Sciatic nerve (tissue), 2 donors: Measurements from ENCODE around the gene ST6GALNAC3. TPM values are rescaled to one million over a fixed set of nuclear protein-coding genes. Genes with fewer than 3 reads are reported as not detected.

Experiments
- ATAC-seq: fragments of 200-7000 bp; cut with Tn5 transposase; one replicate; pipeline ENCODE4 v1.9.1; 2020; ENCODE audit warnings: mild to moderate bottlenecking, moderate library complexity
- DNase-seq: peaks from one replicate; pipeline ENCODE4 v3.0.0-alpha.2; 2020; ENCODE audit warnings: low spot score
- intact Hi-C: fragments of 100-400 bp; cut with DNase I; formaldehyde crosslinking; loops from one replicate; pipeline ENCODE4 v1.14.2; 2022
- total RNA-seq: library from RNA; stranded (reverse); fragmentation: NEBNext Ultra II Directional; extraction: Animal tissue kit (Norgen Biotek cat#: 25700); gene quantifications from one replicate; pipeline ENCODE4 v1.2.1, GENCODE V29; 2021
- donor health status: DM: no; HTN: no; CAD: no.
- donor health status: DM: no; HTN: no; CAD: no.

ST6GALNAC3 gene
- total RNA-seq, 1 donor from 2014 or later, result 12.3 TPM

- ATAC-seq (no peak), DNase-seq (no peak)
- intact Hi-C loops, result no loop called here
Observed at GRCh38 chr1:76554283-76554682, 479.7 kb downstream of the ST6GALNAC3 start.

- ATAC-seq (no peak), DNase-seq (no peak)
- intact Hi-C loops, result no loop called here
Observed at GRCh38 chr1:76562292-76562691, 487.7 kb downstream of the ST6GALNAC3 start.

- no peak for ATAC-seq
- intact Hi-C loops, result no loop called here
Observed at GRCh38 chr1:76568573-76569238, 494.2 kb downstream of the ST6GALNAC3 start.

GRCh38 chr1:76571248-76571647 lies 496.7 kb downstream of the ST6GALNAC3 start:
- DNase-seq (no peak), ATAC-seq (no peak)
- intact Hi-C loops, result no loop called here

More at GRCh38 chr1:76568573-76569238, 494.2 kb downstream of the ST6GALNAC3 start:
- no peak for DNase-seq

- no peak for DNase-seq
- ATAC-seq, result no peak
- intact Hi-C loops, result no loop called here
Observed at GRCh38 chr1:76572229-76572628, 497.7 kb downstream of the ST6GALNAC3 start.

GRCh38 chr1:76576876-76577524 lies 502.5 kb downstream of the ST6GALNAC3 start:
- intact Hi-C loops, result no loop called here
- ATAC-seq (no peak), DNase-seq (no peak)

GRCh38 chr1:76577525-76578185 lies 503.1 kb downstream of the ST6GALNAC3 start:
- intact Hi-C loops, result no loop called here
- DNase-seq (no peak), ATAC-seq (no peak)

- ATAC-seq (no peak), DNase-seq (no peak)
- intact Hi-C loops, result no loop called here
Observed at GRCh38 chr1:76580206-76580605, 505.7 kb downstream of the ST6GALNAC3 start.

GRCh38 chr1:76581712-76582111 lies 507.2 kb downstream of the ST6GALNAC3 start:
- intact Hi-C loops, result no loop called here
- ATAC-seq (no peak), DNase-seq (no peak)

GRCh38 chr1:76583235-76583868 lies 508.8 kb downstream of the ST6GALNAC3 start:
- DNase-seq (no peak), ATAC-seq (no peak)
- intact Hi-C loops, result no loop called here

- ATAC-seq (no peak), DNase-seq (no peak)
- intact Hi-C loops, result no loop called here
Observed at GRCh38 chr1:76583875-76584477, 509.4 kb downstream of the ST6GALNAC3 start.

- ATAC-seq, result no peak
- intact Hi-C loops, result no loop called here
- DNase-seq, result no peak
Observed at GRCh38 chr1:76585980-76586674, 511.6 kb downstream of the ST6GALNAC3 start.

- no peak for DNase-seq
- no peak for ATAC-seq
- intact Hi-C loops, result no loop called here
Observed at GRCh38 chr1:76587212-76587611, 512.7 kb downstream of the ST6GALNAC3 start.

- intact Hi-C loops, result no loop called here
- ATAC-seq (no peak), DNase-seq (no peak)
Observed at GRCh38 chr1:76591461-76591860, 516.9 kb downstream of the ST6GALNAC3 start.

GRCh38 chr1:76591963-76592362 lies 517.4 kb downstream of the ST6GALNAC3 start:
- DNase-seq, result no peak
- intact Hi-C loops, result no loop called here
- ATAC-seq, result no peak

GRCh38 chr1:76593141-76593540 lies 518.6 kb downstream of the ST6GALNAC3 start:
- intact Hi-C loops, result no loop called here
- DNase-seq (no peak), ATAC-seq (no peak)

- DNase-seq (no peak), ATAC-seq (no peak)
- intact Hi-C loops, result no loop called here
Observed at GRCh38 chr1:76593618-76594017, 519.1 kb downstream of the ST6GALNAC3 start.

- ATAC-seq (no peak), DNase-seq (no peak)
- intact Hi-C loops, result no loop called here
Observed at GRCh38 chr1:76595024-76595423, 520.5 kb downstream of the ST6GALNAC3 start.

- DNase-seq (no peak), ATAC-seq (no peak)
- intact Hi-C loops, result no loop called here
Observed at GRCh38 chr1:76601465-76601864, 526.9 kb downstream of the ST6GALNAC3 start.
